GM21528 (cell line): Measurements from ENCODE around the gene MRI1.
"Not testable (repeated sequence)": the region's sequence is repeated elsewhere in the genome, so short reads cannot be mapped to it uniquely, and the experiment has no call there.

Source experiments
- ATAC-seq: cut with Tn5 transposase; IDR thresholded peaks from one replicate; pipeline ENCODE4 v1.9.1; 2021; ENCODE audit warnings: mild to moderate bottlenecking, moderate library complexity; ENCODE audit not compliant: unreplicated experiment, low FRiP score

MRI1 gene

DNA sequence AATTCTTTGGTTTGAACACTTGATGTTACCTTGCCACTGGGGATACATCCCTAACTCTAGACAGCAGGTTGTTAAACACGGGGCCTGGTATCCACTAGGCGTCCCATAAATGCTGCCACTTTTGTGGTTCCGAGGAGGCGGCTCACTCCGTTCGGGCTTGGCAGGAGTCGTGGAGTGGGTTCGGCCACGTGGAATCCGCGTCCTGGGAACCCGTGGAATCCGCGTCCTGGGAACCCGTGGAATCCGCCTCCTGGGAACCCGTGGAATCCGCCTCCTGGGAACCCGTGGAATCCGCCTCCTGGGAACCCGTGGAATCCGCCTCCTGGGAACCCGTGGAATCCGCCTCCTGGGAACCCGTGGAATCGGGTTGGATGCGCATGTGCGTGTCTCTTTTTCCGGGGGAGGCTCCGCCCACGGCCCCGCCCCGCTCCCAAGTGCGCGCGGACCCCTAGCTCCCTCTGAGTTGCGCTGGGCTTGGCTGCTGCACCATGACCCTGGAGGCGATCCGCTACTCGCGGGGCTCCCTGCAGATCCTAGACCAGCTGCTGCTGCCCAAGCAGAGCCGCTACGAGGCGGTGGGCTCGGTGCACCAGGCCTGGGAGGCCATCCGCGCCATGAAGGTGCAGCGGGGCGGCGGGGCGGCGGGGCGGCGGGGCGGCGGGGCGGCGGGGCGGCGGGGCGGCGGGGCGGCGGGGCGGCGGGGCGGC is at the start of gene MRI1:
Gene MRI1, plus strand, starts transcription at position 422 of the 707 bp plus-strand sequence. Its CDS starts 67 bp downstream, at position 489.
- no peak for ATAC-seq

DNA sequence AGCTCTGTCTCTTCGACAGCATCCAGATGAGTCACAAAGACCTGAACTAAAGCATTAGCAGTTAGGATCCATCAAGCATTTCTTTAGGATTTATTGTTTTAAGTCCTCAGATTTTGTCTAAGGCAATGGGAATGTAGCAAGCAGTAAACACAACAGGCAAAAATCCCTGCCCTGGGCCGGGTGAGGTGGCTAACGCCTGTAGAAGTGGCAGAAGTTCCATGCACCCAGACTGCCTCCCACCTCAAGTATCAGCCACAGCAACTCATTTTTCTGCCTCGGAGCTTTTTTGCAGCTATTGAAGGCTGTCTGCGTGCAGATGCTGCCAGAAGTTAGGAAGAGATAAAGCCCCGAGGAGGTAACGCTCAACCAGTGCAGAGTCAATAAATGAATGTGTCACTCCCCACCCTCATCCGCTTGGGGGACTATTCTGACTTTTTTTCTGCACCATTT is 47.1 kb upstream of the MRI1 start:
- ATAC-seq: no peak

DNA sequence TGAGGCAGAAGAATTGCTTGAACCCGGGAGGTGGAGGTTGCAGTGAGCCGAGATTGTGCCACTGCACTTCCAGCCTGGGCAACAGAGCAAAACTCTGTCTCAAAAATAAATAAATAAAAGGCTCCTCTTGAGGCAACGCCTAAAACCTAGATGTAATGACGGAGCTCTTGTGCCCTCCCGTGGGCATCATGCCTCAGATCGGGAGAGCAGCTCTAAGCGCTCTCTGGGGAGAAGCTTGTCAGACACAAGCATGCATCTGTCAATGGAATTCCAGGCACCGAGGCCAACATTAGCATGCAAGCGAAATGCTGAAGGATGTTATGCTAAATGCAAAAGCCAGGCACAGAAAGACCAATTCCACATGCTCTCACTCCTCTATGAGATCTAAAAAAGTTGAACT is 45.6 kb upstream of the MRI1 start:
- no peak for ATAC-seq

GRCh38 chr19:13722146-13722545 is 42.2 kb upstream of the MRI1 start:
- ATAC-seq: no peak

DNA sequence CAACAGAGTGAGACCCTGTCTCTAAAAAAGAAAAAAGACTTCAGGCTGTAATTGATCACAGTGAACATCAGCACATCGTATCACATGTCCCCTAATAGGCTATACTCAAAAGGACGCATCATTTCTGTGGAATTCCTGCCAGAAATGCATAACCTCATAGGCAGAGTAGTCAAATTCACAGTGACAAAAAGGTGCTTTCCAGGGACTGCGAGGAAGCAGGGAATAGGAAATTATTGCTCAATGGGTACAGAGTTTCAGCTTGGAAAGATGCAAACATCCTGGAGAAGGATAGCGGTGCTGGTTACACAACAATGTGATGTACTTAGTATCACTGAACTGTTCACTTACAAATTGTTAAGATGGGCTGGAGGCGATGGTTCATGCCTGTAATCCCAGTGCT is 41.1 kb upstream of the MRI1 start:
- no peak for ATAC-seq

DNA sequence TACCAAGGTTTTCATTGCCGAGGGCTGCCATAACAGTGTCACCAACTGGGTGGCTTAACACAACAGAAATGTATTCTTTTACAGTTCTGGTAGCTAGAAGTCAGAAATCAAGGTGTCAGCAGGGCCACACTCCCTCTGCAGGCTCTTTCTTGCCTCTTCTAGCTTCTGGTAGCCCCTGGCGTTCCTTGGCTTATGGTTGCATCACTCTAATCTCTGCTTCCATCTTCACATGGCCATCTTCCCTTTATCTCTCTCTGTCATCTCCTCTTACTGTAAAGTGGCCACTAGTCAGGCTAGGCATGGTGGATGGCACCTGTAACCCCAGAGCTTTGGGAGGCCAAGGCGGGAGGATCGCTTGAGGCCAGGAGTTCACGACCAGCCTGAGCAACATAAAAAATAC is 38.0 kb upstream of the MRI1 start:
- ATAC-seq: no peak

DNA sequence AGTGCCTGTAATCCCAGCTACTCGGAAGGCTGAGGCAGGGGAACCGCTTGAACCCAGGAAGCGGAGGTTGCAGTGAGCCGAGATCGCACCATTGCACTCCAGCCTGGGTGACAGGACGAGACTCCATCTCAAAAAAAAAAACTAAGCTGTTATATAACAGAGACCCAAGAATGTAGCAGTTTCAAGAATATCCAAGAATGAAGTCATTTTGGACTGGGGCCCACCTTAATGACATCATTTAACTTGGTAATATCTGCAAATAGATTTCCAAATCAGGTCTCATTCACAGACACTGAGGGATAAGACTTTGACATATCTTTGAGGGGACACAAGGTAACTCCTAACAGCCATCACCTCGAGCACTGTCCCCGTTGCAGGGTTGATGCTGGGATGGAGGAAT is 36.5 kb upstream of the MRI1 start:
- ATAC-seq: no peak

DNA sequence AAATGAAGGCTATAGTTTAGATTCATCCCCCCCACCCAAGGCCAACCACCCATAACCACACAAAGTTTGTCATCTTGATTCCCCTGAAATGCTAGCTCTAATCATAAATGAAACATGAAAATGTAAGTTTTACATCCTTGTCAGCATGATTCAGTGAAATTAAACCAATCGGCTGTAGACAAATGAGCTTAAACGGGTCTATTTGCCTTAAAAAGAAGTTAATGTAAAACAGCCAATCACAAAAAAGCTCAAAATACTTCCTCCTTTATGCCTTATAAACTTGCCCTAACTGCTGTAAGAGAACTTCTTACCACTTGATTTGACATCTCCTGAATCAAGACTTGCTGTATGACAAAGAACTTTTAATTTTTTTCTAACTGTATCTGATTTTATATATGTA is 34.5 kb upstream of the MRI1 start:
- ATAC-seq: no peak

DNA sequence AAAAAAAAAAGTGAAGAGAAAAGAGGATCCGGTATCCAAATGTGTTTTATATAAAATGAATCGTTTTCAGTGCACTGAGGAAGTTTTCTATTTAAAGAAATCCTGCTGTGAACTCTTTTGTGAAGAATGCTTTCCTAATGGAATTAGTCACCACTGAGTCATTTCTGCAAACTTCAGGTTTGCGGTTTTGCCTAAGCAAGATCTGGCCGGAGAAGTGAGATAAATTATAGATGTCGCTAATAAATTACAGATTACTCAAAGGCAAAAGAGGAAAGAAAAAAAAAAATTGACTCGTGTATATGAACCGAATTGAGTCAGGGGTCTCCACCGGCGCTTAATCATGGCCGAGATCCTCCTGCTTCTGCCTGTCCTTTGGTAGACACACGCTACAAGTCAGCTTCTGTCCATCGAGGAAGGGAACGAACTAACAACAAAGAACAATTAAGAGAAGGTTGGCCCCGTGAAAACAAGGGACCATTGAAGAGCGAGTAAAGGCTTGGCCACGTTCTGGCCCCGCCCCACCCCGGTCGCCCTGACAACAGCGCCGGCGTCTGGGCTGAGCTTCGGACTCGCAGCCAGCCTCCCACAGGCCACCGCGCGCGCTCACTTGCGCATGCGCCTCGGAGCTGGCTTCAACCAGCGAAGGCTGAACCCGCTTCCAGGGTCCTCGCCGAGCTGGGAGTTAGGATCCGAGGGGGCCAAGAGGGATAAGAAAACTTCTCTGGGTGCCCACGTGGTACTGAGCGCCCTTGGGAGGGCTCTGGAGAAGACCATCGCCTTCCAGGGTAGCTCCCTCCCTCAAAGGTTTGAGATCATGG is 33.0 kb upstream of the MRI1 start:
- peak; percentile 85 for ATAC-seq

DNA sequence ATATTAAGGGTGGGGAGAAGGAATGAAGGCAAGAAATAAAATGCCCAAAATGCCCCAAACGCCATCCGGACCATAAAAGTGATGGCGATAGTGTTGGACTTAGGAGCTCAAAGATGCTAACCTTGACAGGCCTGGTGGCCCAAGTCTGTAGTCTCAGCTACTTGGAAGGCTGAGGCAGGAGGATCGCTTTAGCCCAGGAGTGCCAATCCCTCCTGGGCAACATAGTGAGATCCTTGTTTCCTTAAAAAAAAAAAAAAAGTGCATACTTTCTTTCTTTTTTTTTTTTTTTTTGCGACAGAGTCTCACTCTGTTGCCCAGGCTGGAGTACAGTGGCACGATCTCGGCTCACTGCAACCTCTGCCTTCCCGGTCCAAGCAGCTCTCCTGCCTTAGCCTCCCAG is 32.0 kb upstream of the MRI1 start:
- no peak for ATAC-seq

- ATAC-seq: no peak
Measured at GRCh38 chr19:13734751-13735150, 29.6 kb upstream of the MRI1 start.

DNA sequence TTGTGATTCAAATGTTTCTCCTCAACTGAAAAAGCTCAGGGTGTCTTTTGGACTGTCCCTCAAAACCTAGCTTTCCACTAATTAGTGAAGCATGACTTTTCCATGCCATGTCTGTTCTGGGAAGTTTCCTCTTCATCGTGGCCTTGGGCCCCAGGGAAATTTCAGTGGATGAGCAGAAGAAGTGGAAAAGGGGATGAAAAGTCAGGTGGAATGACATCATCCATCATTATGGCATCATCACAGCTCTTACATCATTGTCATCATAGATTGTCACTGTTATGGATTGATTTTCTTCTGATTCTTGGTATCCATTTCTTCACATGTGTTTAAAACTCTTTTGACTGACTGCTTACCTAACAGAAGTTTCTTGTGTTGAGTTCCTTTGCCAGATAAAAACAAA is 26.2 kb upstream of the MRI1 start:
- no peak for ATAC-seq

- ATAC-seq: no peak
Measured at GRCh38 chr19:13741893-13742292, 22.4 kb upstream of the MRI1 start.

DNA sequence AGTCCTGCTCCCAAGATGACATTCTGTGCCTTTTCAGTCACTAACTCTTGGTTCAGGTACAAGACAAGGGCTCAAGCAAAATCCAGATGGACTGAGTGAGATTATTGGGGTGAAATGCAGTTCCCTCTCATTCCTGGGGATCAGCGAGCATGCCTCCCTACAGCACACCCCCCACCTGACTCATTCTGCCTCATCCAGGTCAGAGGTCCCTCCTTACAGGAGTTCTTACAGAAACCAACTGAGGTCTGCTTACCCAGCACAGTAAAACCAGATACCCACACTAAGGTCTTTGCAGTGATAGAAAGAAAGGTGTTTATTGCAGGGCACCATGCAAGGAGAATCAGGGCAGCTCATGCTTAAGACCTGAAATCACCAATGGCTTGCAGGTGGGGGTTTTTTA is 21.6 kb upstream of the MRI1 start:
- ATAC-seq: no peak

DNA sequence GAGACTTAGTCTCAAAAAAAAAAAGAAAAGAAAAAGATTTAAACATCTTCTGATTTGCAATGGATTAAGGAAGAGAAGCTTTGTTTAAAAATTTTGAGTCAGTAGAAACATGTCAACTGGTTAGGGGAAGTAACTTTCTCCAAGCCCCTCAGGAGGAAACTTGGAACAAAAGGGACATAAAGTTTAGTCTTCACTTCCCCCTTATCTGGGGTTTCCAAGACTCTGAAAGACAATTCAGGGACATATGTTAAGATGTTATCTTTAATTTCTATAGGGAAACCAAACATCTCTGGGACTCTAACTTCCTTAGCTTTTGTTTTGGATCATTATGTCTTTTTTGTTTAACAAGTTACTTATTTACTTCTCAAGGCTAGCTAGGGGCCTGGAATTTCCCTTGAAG is 20.1 kb upstream of the MRI1 start:
- no peak for ATAC-seq

GRCh38 chr19:13747098-13747453 is 17.2 kb upstream of the MRI1 start:
- no peak for ATAC-seq

DNA sequence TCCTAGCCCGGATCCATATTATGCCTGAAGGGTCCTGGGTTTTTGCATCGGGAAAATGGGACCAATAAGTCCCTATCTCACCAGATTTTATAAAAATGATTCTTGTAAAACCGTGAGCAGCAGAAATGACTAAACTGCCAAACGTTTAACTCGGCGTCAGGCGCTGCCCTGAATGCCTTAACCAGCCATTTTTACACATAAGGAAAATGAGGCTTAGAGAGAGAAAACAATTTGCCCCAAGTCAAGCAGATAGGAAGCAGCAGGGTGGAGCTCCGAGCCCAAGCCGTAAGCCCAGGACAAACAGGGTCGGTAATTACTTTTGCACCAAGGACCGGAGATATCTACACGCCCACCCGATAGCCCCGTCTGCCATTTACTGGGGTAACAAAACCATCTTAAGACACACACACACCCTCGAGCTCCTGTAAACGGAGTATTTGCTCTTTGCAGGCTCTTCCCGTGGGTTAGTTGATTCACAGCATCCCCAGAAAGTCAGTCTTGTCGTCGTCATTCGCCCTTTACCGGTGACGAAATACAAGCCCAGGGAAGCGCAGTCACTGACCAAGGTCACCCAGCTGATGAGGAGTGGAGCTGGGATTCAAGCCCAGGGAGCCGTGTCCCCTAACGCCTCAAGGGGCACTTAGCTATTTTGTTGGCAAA is 16.0 kb upstream of the MRI1 start:
- ATAC-seq: no peak

GRCh38 chr19:13751436-13751835 is 12.9 kb upstream of the MRI1 start:
- ATAC-seq: no peak

DNA sequence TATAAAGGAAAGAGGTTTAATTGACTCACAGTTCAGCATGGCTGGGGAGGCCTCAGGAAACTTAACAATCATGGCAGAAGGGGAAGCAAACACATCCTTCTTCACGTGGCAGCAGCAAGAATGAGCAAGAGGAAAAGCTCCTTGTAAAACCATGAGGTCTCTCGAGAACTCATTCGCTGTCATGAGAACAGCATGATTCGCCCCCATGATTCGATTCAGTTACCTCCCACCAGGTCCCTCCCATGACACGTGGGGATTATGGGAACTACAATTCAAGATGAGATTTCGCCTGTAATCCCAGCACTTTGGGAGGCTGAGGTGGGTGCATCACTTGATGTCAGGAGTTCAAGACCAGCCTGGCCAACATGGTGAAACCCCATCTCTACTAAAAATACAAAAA is 10.7 kb upstream of the MRI1 start:
- not testable (repeated sequence) for ATAC-seq

GRCh38 chr19:13756210-13756609 is 8.1 kb upstream of the MRI1 start:
- ATAC-seq: no peak
